ENCODE data around the gene GRK2.
A peak's percentile ranks its signal among the peaks of the same experiment; 100 is the strongest.

Gene GRK2

GRCh38 chr11:67284811-67285540, 18.7 kb downstream of the GRK2 start:
- no peak for DNase-seq

GRCh38 chr11:67285541-67286498, 19.5 kb downstream of the GRK2 start:
- DNase-seq, result no peak

- no peak for DNase-seq
These were observed 20.5 kb downstream of the GRK2 start for GRCh38 chr11:67286621-67287333.

GRCh38 chr11:67287355-67288197, 21.3 kb downstream of the GRK2 start:
- DNase-seq, result no peak

- DNase-seq, result no peak
These were observed 21.9 kb downstream of the GRK2 start for GRCh38 chr11:67288198-67288451.

- DNase-seq, result peak; percentile 57 to 86
These were observed 22.4 kb downstream of the GRK2 start for GRCh38 chr11:67288452-67289225.

- no peak for DNase-seq
These were observed 23.0 kb downstream of the GRK2 start, which contains the start of gene ANKRD13D for GRCh38 chr11:67289226-67289650. Gene ANKRD13D (plus strand): TSS chr11:67289303. CDS start chr11:67289461, 158 bp downstream.

- no peak for DNase-seq
These were observed 23.6 kb downstream of the GRK2 start for GRCh38 chr11:67289651-67290479.

GRCh38 chr11:67290801-67291200, 24.5 kb downstream of the GRK2 start:
- no peak for DNase-seq

GRCh38 chr11:67291481-67292381, 25.5 kb downstream of the GRK2 start:
- DNase-seq, result no peak

GRCh38 chr11:67292671-67293070, 26.4 kb downstream of the GRK2 start:
- no peak for DNase-seq

GRCh38 chr11:67293090-67293489, 26.8 kb downstream of the GRK2 start:
- DNase-seq, result peak in 1 of 2 experiments; percentile 35

GRCh38 chr11:67295846-67296245, 29.6 kb downstream of the GRK2 start:
- DNase-seq, result no peak

GRCh38 chr11:67298786-67299185, 32.5 kb downstream of the GRK2 start:
- DNase-seq, result no peak

GRCh38 chr11:67299471-67300191, 33.4 kb downstream of the GRK2 start:
- DNase-seq, result no peak

- DNase-seq, result no peak
These were observed 34.0 kb downstream of the GRK2 start for GRCh38 chr11:67300256-67300755.

- DNase-seq, result no peak
These were observed 34.6 kb downstream of the GRK2 start for GRCh38 chr11:67300756-67301312.

GRCh38 chr11:67301313-67301921, 35.1 kb downstream of the GRK2 start:
- DNase-seq, result no peak

All from NCI-H446 (cell line).